GM06990 (cell line): ENCODE data around the gene FBXL13.
"Not testable (repeated sequence)": the region's sequence is repeated elsewhere in the genome, so short reads cannot be mapped to it uniquely, and the experiment has no call there.

Experiments used
- DNase-seq: peaks from one replicate; pipeline ENCODE4 v3.0.0-alpha.2; 2011; ENCODE audit not compliant: insufficient read length; ENCODE audit errors: extremely low read depth
- H3K27me3 ChIP-seq: replicated peaks from 2 replicates; pipeline ENCODE4 v1.6.0; 2011; ENCODE audit warnings: low read length; ENCODE audit not compliant: control insufficient read depth, insufficient read depth
- H3K36me3 ChIP-seq: 2 replicates; pipeline ENCODE4 v1.5.1; 2011; ENCODE audit warnings: low read length; ENCODE audit not compliant: control insufficient read depth, insufficient read depth
- H3K4me3 ChIP-seq: replicated peaks from 2 replicates; pipeline ENCODE4 v1.5.1; 2011; ENCODE audit warnings: low read depth, mild to moderate bottlenecking, control low read depth, low read length
- CTCF ChIP-seq: IDR thresholded peaks from 2 replicates; pipeline ENCODE4 v1.5.1; 2011; ENCODE audit warnings: low read length, control low read depth, mild to moderate bottlenecking, inconsistent platforms; ENCODE audit not compliant: insufficient read depth, poor library complexity, severe bottlenecking

The FBXL13 gene

GRCh38 chr7:103068414-103069403, 5.9 kb downstream of the FBXL13 start:
- no peak for TF ChIP-seq CTCF
- no peaks in the 10 kb centered on the region for H3K36me3 ChIP-seq

GRCh38 chr7:103065667-103066066, 8.9 kb downstream of the FBXL13 start:
- Histone ChIP-seq H3K36me3 (no peaks in the 10 kb centered on the region), H3K27me3 (no peaks in the 10 kb centered on the region), H3K4me3 (no peak overlapping the region)
- DNase-seq, result no peak
- peak; percentile 87 for TF ChIP-seq CTCF

More at GRCh38 chr7:103068414-103069403, 5.9 kb downstream of the FBXL13 start:
- DNase-seq, result no peak
- H3K4me3 ChIP-seq, result no peak overlapping the region
- no peaks in the 10 kb centered on the region for H3K27me3 ChIP-seq

GRCh38 chr7:103063895-103064294, 10.7 kb downstream of the FBXL13 start:
- Histone ChIP-seq H3K4me3 (no peak overlapping the region), H3K36me3 (no peaks in the 10 kb centered on the region), H3K27me3 (no peaks in the 10 kb centered on the region)
- no peak for TF ChIP-seq CTCF
- no peak for DNase-seq

GRCh38 chr7:103059471-103059870, 15.1 kb downstream of the FBXL13 start:
- DNase-seq, result no peak
- Histone ChIP-seq H3K36me3 (no peaks in the 10 kb centered on the region), H3K4me3 (no peak overlapping the region), H3K27me3 (no peaks in the 10 kb centered on the region)
- no peak for TF ChIP-seq CTCF

- no peak for TF ChIP-seq CTCF
Observed at GRCh38 chr7:103058122-103058521, 16.5 kb downstream of the FBXL13 start.

GRCh38 chr7:103056006-103056405, 18.6 kb downstream of the FBXL13 start:
- H3K27me3 ChIP-seq, H3K36me3 ChIP-seq, DNase-seq, H3K4me3 ChIP-seq: not testable (repeated sequence)

More at GRCh38 chr7:103058122-103058521, 16.5 kb downstream of the FBXL13 start:
- no peaks in the 10 kb centered on the region for H3K36me3 ChIP-seq
- H3K4me3 ChIP-seq, result no peak overlapping the region
- DNase-seq, result no peak
- no peaks in the 10 kb centered on the region for H3K27me3 ChIP-seq
